ENCODE measurements around the gene CYP46A1.

Gene CYP46A1

GRCh38 chr14:99725774-99726537 lies 41.9 kb downstream of the CYP46A1 start:
- no peak overlapping the region for H3K4me3 ChIP-seq (ENCODE audit: low read depth, low read length)
- no peak for DNase-seq (ENCODE audit: low read depth)
- no peak for TF ChIP-seq CTCF (IDR thresholded peaks at IDR 0.05; ENCODE audit: insufficient read depth, low read depth, low read length, missing control alignments)

GRCh38 chr14:99726538-99727095 lies 42.5 kb downstream of the CYP46A1 start:
- DNase-seq (ENCODE audit: low read depth), result no peak
- no peak overlapping the region for H3K4me3 ChIP-seq (ENCODE audit: low read depth, low read length)
- TF ChIP-seq CTCF (IDR thresholded peaks at IDR 0.05; ENCODE audit: insufficient read depth, low read depth, low read length, missing control alignments), result no peak

GRCh38 chr14:99727096-99727870 lies 43.2 kb downstream of the CYP46A1 start:
- TF ChIP-seq CTCF (IDR thresholded peaks at IDR 0.05; ENCODE audit: insufficient read depth, low read depth, low read length, missing control alignments), result no peak
- no peak overlapping the region for H3K4me3 ChIP-seq (ENCODE audit: low read depth, low read length)
- DNase-seq (ENCODE audit: low read depth), result no peak

GRCh38 chr14:99728231-99728920 lies 44.3 kb downstream of the CYP46A1 start:
- TF ChIP-seq CTCF (IDR thresholded peaks at IDR 0.05; ENCODE audit: insufficient read depth, low read depth, low read length, missing control alignments), result no peak
- no peak overlapping the region for H3K4me3 ChIP-seq (ENCODE audit: low read depth, low read length)
- DNase-seq (ENCODE audit: low read depth), result no peak

GRCh38 chr14:99728981-99729451 lies 44.9 kb downstream of the CYP46A1 start:
- no peak for TF ChIP-seq CTCF (IDR thresholded peaks at IDR 0.05; ENCODE audit: insufficient read depth, low read depth, low read length, missing control alignments)
- no peak overlapping the region for H3K4me3 ChIP-seq (ENCODE audit: low read depth, low read length)
- no peak for DNase-seq (ENCODE audit: low read depth)

GRCh38 chr14:99729991-99730875 lies 46.1 kb downstream of the CYP46A1 start:
- TF ChIP-seq CTCF (IDR thresholded peaks at IDR 0.05; ENCODE audit: insufficient read depth, low read depth, low read length, missing control alignments), result peak; percentile 86
- DNase-seq (ENCODE audit: low read depth), result peak; percentile 47
- no peak overlapping the region for H3K4me3 ChIP-seq (ENCODE audit: low read depth, low read length)
